Activated B cell treated with CpG ODN at 0.5 μM for 24 hours (primary cell): Measurements from ENCODE around the gene MACROD2. TPM values are rescaled to one million over a fixed set of nuclear protein-coding genes. Genes with fewer than 3 reads are reported as not detected.

Source experiments
- ATAC-seq: fragments of 200-7000 bp; cut with Tn5 transposase; one replicate; pipeline ENCODE4 v1.10.0; 2021; ENCODE audit warnings: low read depth, mild to moderate bottlenecking, moderate library complexity
- CTCF ChIA-PET: fragments of 350-600 bp; sonication (Branson Sonifier 250); formaldehyde crosslinking; loops from one replicate; lab custom pipeline; 2021; ENCODE audit warnings: antibody characterized with exemption; lab: Charles Lee
- POLR2A ChIA-PET: fragments of 350-600 bp; sonication (Branson Sonifier 250); formaldehyde crosslinking; loops from one replicate; lab custom pipeline; 2021; ENCODE audit warnings: antibody characterized with exemption; lab: Charles Lee
- DNase-seq: peaks from one replicate; pipeline ENCODE4 v3.0.0; 2022
- H3K27ac Mint-ChIP-seq: one replicate; pipeline ENCODE4 v1.8.0; 2020; ENCODE audit warnings: mixed read lengths
- H3K27me3 Mint-ChIP-seq: one replicate; pipeline ENCODE4 v1.8.0; 2021; ENCODE audit warnings: mixed read lengths
- H3K36me3 Mint-ChIP-seq: one replicate; pipeline ENCODE4 v1.8.0; 2021; ENCODE audit warnings: low read depth, mixed read lengths
- H3K4me1 Mint-ChIP-seq: one replicate; pipeline ENCODE4 v1.8.0; 2021; ENCODE audit warnings: mixed read lengths
- H3K4me3 Mint-ChIP-seq: one replicate; pipeline ENCODE4 v1.8.0; 2020; ENCODE audit warnings: mild to moderate bottlenecking, mixed read lengths
- H3K9me3 Mint-ChIP-seq: one replicate; pipeline ENCODE4 v1.8.0; 2020; ENCODE audit warnings: mixed read lengths
- CTCF ChIP-seq: fragments of 200-600 bp; IDR thresholded peaks from one replicate; pipeline ENCODE4 v1.8.0; 2022; ENCODE audit warnings: antibody characterized with exemption, mild to moderate bottlenecking
- intact Hi-C: fragments of 100-400 bp; cut with micrococcal nuclease; formaldehyde crosslinking; loops from one replicate; pipeline ENCODE4 v1.15.1; 2024
- total RNA-seq: library from RNA; stranded (reverse); gene quantifications from 2 replicates; pipeline ENCODE4 v1.2.3, GENCODE V29; 2022

Gene MACROD2
- total RNA-seq, 1 donor from 2014 or later = 55.1 TPM

- H3K9me3 Mint-ChIP-seq = no peaks in the 10 kb centered on the region
- intact Hi-C loops = no loop called here
- CTCF ChIA-PET = no interaction called here
Observed at GRCh38 chr20:15496501-15497039, 1501.3 kb downstream of the MACROD2 start.

GRCh38 chr20:15498926-15499325, 1503.6 kb downstream of the MACROD2 start:
- H3K27me3 Mint-ChIP-seq = peaks cover 2% of the 10 kb centered on the region
- CTCF ChIA-PET = no interaction called here
- no peak overlapping the region for H3K27ac Mint-ChIP-seq

More at GRCh38 chr20:15496501-15497039, 1501.3 kb downstream of the MACROD2 start:
- DNase-seq = no peak
- TF ChIP-seq CTCF = no peak
- no peak for ATAC-seq
- Mint-ChIP-seq H3K36me3 (no peaks in the 10 kb centered on the region), H3K4me3 (no peak overlapping the region), H3K27ac (no peak overlapping the region), H3K4me1 (no peaks in the 10 kb centered on the region), H3K27me3 (peaks cover 2% of the 10 kb centered on the region)
- POLR2A ChIA-PET = no interaction called here

DNA sequence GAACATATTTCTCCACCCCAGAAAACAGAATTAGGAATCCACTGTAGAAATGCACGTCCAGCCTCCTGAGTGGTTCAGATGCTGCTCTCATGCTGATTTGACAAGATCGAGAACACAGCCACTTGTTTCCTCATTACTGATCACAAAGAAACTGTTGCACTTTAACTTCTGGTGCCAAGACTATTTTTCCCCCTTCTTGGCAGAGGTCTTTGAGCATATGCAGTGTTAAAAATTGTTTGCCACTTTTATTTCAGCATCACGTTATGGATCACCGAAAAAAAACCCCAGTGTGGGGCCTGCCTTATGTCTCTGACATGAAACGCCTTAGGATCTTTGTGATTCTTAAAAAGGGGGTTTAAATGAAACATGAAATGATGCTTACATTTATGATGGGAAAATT, 1511.0 kb downstream of the MACROD2 start:
- Mint-ChIP-seq H3K4me3 (no peak overlapping the region), H3K27me3 (no peaks in the 10 kb centered on the region), H3K27ac (no peak overlapping the region), H3K36me3 (no peaks in the 10 kb centered on the region), H3K9me3 (no peaks in the 10 kb centered on the region), H3K4me1 (no peaks in the 10 kb centered on the region)
- no peak for ATAC-seq
- no peak for DNase-seq
- intact Hi-C loops = no loop called here
- ChIA-PET CTCF (no interaction called here), POLR2A (no interaction called here)
- TF ChIP-seq CTCF = no peak

More at GRCh38 chr20:15498926-15499325, 1503.6 kb downstream of the MACROD2 start:
- no peak overlapping the region for H3K4me3 Mint-ChIP-seq
- ATAC-seq (no peak), DNase-seq (no peak)
- no peaks in the 10 kb centered on the region for H3K36me3 Mint-ChIP-seq
- POLR2A ChIA-PET = no interaction called here
- no peaks in the 10 kb centered on the region for H3K4me1 Mint-ChIP-seq
- intact Hi-C loops = no loop called here
- no peak for TF ChIP-seq CTCF
- no peaks in the 10 kb centered on the region for H3K9me3 Mint-ChIP-seq

- Mint-ChIP-seq H3K27ac (no peak overlapping the region), H3K27me3 (no peaks in the 10 kb centered on the region), H3K36me3 (no peaks in the 10 kb centered on the region), H3K4me3 (no peak overlapping the region), H3K9me3 (no peaks in the 10 kb centered on the region), H3K4me1 (no peaks in the 10 kb centered on the region)
- POLR2A ChIA-PET = no interaction called here
- ATAC-seq (no peak), DNase-seq (no peak)
- intact Hi-C loops = no loop called here
- CTCF ChIA-PET = no interaction called here
- TF ChIP-seq CTCF = no peak
Observed at GRCh38 chr20:15507151-15507550, 1511.8 kb downstream of the MACROD2 start.

DNA sequence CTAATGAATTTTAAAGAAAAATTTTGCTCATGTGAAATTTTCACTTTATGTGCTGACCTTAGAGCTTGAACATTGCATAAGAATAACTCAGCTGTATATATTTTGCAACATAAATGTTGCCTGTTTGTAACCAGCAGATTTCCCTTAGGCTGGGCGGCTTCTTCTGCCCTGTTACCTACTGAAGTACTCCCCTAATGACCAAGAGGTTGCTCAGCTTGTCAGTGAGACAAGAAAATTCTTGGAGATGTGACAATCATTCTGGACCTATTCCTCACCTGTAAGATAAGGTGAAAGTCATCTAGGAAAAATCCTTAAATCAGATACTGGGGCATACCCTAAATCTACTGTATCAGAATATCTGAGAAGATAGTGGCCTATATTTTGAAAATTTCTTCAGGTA, 1516.2 kb downstream of the MACROD2 start:
- H3K4me1 Mint-ChIP-seq = peaks cover 4% of the 10 kb centered on the region
- no peak overlapping the region for H3K4me3 Mint-ChIP-seq

More for the DNA sequence above, 1516.2 kb downstream of the MACROD2 start:
- intact Hi-C loops = no loop called here
- ATAC-seq (no peak), DNase-seq (no peak)
- H3K9me3 Mint-ChIP-seq = no peaks in the 10 kb centered on the region
- no peak overlapping the region for H3K27ac Mint-ChIP-seq
- no peaks in the 10 kb centered on the region for H3K36me3 Mint-ChIP-seq
- POLR2A ChIA-PET = no interaction called here
- CTCF ChIA-PET = no interaction called here
- TF ChIP-seq CTCF = no peak
- H3K27me3 Mint-ChIP-seq = no peaks in the 10 kb centered on the region
